Measurements from ENCODE around the gene CDK17. TPM values are rescaled to one million over a fixed set of nuclear protein-coding genes. Genes with fewer than 3 reads are reported as not detected.

CDK17 gene
- total and polyA plus RNA-seq, 5 donors from 2014 or later = 21.6 to 120 (median 26.8) TPM

DNA sequence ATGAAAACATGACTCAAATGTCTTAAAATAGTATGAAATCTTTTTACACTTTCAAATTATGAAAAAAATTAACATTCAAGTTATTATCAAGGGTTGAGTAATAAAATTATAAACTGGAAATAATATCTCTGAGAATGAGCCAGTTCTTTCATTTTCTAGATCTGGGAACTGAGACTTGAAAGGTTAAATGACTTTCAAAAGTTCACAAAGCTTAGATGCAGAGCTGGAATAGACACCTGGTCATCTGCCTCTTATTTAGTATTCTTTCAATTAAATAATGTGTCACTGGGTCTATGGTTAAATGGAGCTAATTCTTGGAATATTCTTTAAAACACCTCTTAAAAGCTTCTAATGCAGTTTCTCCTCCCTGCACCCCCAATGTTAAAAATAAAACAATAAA, 86.6 kb downstream of the CDK17 start:
- ATAC-seq (ENCODE audit: low read depth in 2 of 2) (no peak), DNase-seq (no peak)
- Histone ChIP-seq H3K4me3 (ENCODE audit: low read depth, low read length) (no peak overlapping the region), H3K27me3 (ENCODE audit: control insufficient read depth, insufficient read depth, low read length) (no peaks in the 10 kb centered on the region), H3K27ac (ENCODE audit: insufficient read depth, low read length, poor library complexity, severe bottlenecking) (peak overlapping the region; percentile 43), H3K36me3 (ENCODE audit: control insufficient read depth, insufficient read depth, low read length) (peaks cover 19% of the 10 kb centered on the region), H3K9me3 (ENCODE audit: control insufficient read depth in 2 of 2, low read length in 2 of 2) (no peaks in the 10 kb centered on the region), H3K4me1 (ENCODE audit: control insufficient read depth, insufficient read depth, low read length, poor library complexity, severe bottlenecking) (peaks cover 11% of the 10 kb centered on the region)
- Mint-ChIP-seq H3K4me3 (no peak overlapping the region), H3K27ac (no peak overlapping the region), H3K36me3 (peaks cover 12% of the 10 kb centered on the region), H3K27me3 (no peaks in the 10 kb centered on the region), H3K4me1 (peaks cover 18 to 30% (median 23%) of the 10 kb centered on the region in 4 donors), H3K9me3 (peaks cover 0 to 1% (median 0%) of the 10 kb centered on the region in 7 donors)

DNA sequence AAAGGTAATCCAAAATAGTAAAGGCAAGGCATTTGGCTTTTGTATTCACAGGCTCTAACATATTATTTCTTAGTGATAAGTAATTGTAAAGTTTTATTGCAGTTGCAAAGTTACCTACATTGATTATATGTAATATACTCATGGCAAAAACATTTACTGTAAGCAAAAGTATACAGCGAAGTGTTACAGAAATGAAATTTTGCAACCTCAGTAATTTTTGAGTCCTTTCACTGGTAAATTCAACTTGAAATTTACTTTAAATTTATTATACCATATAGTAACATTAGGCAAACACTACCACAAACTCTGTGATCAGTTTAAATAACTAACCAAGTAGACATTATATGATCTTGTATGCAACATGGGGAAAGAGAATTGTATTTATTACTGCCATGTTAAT, 89.0 kb downstream of the CDK17 start:
- Histone ChIP-seq H3K4me1 (ENCODE audit: control insufficient read depth, insufficient read depth, low read length, poor library complexity, severe bottlenecking) (peaks cover 11% of the 10 kb centered on the region), H3K4me3 (ENCODE audit: low read depth, low read length) (no peak overlapping the region), H3K27ac (ENCODE audit: insufficient read depth, low read length, poor library complexity, severe bottlenecking) (no peak overlapping the region), H3K9me3 (ENCODE audit: control insufficient read depth in 2 of 2, low read length in 2 of 2) (no peaks in the 10 kb centered on the region), H3K36me3 (ENCODE audit: control insufficient read depth, insufficient read depth, low read length) (peaks cover 19% of the 10 kb centered on the region), H3K27me3 (ENCODE audit: control insufficient read depth, insufficient read depth, low read length) (no peaks in the 10 kb centered on the region)
- Mint-ChIP-seq H3K27me3 (no peaks in the 10 kb centered on the region), H3K4me1 (peaks cover 21 to 41% (median 28%) of the 10 kb centered on the region in 4 donors), H3K9me3 (no peaks in the 10 kb centered on the region), H3K27ac (no peak overlapping the region), H3K4me3 (no peak overlapping the region), H3K36me3 (peaks cover 12% of the 10 kb centered on the region)
- no peak for ATAC-seq (ENCODE audit: low read depth in 2 of 2)
- DNase-seq = no peak

DNA sequence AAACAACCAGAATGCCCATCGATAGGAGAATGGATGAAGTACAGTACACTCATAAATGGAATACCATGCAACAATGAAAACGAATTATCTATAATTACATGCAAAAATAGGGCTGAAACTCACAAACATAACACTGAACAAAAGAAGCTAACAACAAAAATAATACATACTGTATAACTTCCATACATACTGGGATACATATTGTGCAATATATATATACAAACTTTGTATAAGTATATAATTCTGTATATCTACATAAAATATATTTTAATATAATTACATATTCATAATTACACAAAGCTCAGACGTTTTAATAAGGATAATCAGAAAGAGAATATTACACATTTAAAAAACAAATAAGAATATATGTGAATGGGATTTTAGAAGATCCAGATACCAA, 90.2 kb downstream of the CDK17 start:
- H3K36me3 ChIP-seq (ENCODE audit: control insufficient read depth, insufficient read depth, low read length) = peaks cover 19% of the 10 kb centered on the region
- no peak overlapping the region for H3K27ac Mint-ChIP-seq
- no peaks in the 10 kb centered on the region for H3K27me3 Mint-ChIP-seq
- peak overlapping the region in 1 of 4 donors; percentile 19 for H3K4me3 Mint-ChIP-seq
- H3K4me3 ChIP-seq (ENCODE audit: low read depth, low read length) = no peak overlapping the region
- peaks cover 15% of the 10 kb centered on the region for H3K36me3 Mint-ChIP-seq
- H3K9me3 ChIP-seq (ENCODE audit: control insufficient read depth in 2 of 2, low read length in 2 of 2) = no peaks in the 10 kb centered on the region
- peaks cover 10% of the 10 kb centered on the region for H3K4me1 ChIP-seq (ENCODE audit: control insufficient read depth, insufficient read depth, low read length, poor library complexity, severe bottlenecking)
- ATAC-seq (ENCODE audit: low read depth in 2 of 2) (no peak), DNase-seq (no peak)
- no peaks in the 10 kb centered on the region for H3K9me3 Mint-ChIP-seq
- no peaks in the 10 kb centered on the region for H3K27me3 ChIP-seq (ENCODE audit: control insufficient read depth, insufficient read depth, low read length)
- H3K27ac ChIP-seq (ENCODE audit: insufficient read depth, low read length, poor library complexity, severe bottlenecking) = no peak overlapping the region
- peaks cover 17 to 36% (median 28%) of the 10 kb centered on the region in 4 donors for H3K4me1 Mint-ChIP-seq

DNA sequence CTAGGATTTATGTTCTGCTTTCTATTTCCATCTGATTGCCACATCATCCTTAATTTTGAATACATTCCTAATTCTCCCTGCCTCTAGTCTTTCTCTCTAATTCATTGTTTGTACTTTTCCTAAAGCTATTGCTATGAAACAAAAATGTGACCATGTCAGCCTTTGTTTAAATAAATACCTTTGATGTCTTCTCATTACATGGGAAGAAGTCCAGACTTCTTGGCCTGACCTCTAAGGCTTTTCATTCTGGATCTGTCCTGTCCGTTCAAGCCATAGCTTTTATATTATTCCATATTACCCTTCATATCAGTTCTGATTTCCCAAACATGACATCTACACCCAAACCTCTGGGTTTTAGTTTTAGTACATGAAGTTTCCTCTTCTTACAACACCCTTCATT, 91.4 kb downstream of the CDK17 start:
- DNase-seq (no peak), ATAC-seq (ENCODE audit: low read depth in 2 of 2) (no peak)
- Histone ChIP-seq H3K36me3 (ENCODE audit: control insufficient read depth, insufficient read depth, low read length) (peaks cover 19% of the 10 kb centered on the region), H3K27me3 (ENCODE audit: control insufficient read depth, insufficient read depth, low read length) (no peaks in the 10 kb centered on the region), H3K27ac (ENCODE audit: insufficient read depth, low read length, poor library complexity, severe bottlenecking) (no peak overlapping the region), H3K9me3 (ENCODE audit: control insufficient read depth in 2 of 2, low read length in 2 of 2) (no peaks in the 10 kb centered on the region), H3K4me1 (ENCODE audit: control insufficient read depth, insufficient read depth, low read length, poor library complexity, severe bottlenecking) (no peaks in the 10 kb centered on the region), H3K4me3 (ENCODE audit: low read depth, low read length) (no peak overlapping the region)
- H3K27me3 Mint-ChIP-seq = no peaks in the 10 kb centered on the region
- H3K4me1 Mint-ChIP-seq = peaks cover 15 to 35% (median 23%) of the 10 kb centered on the region in 4 donors
- H3K27ac Mint-ChIP-seq = peak overlapping the region in 1 of 3 donors; percentile 61
- peaks cover 15% of the 10 kb centered on the region for H3K36me3 Mint-ChIP-seq
- no peaks in the 10 kb centered on the region for H3K9me3 Mint-ChIP-seq
- H3K4me3 Mint-ChIP-seq = peak overlapping the region in 1 of 4 donors; percentile 54

DNA sequence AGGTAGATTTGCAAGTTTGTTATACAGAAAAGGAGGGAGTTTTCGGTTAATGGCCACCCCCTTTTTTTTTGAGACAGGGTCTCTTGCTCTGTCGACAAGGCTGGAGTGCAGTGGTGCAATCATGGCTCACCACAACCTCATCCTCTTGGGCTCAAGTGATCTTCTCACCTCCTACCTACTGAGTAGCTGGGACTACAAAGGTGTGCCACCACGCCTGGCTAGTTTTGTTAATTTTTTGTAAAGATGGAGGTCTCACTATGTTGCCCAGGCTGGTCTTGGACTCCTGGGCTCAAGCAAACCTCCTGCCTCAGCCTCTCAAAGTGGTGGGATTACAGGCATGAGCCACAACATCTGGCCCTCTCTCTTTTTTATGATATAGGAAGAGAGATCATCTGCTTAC, 94.6 kb downstream of the CDK17 start:
- ATAC-seq (ENCODE audit: low read depth in 2 of 2) (no peak), DNase-seq (no peak)
- Histone ChIP-seq H3K36me3 (ENCODE audit: control insufficient read depth, insufficient read depth, low read length) (peaks cover 9% of the 10 kb centered on the region), H3K27me3 (ENCODE audit: control insufficient read depth, insufficient read depth, low read length) (no peaks in the 10 kb centered on the region), H3K4me3 (ENCODE audit: low read depth, low read length) (no peak overlapping the region), H3K27ac (ENCODE audit: insufficient read depth, low read length, poor library complexity, severe bottlenecking) (no peak overlapping the region), H3K9me3 (ENCODE audit: control insufficient read depth in 2 of 2, low read length in 2 of 2) (no peaks in the 10 kb centered on the region), H3K4me1 (ENCODE audit: control insufficient read depth, insufficient read depth, low read length, poor library complexity, severe bottlenecking) (no peaks in the 10 kb centered on the region)
- Mint-ChIP-seq H3K4me3 (no peak overlapping the region), H3K9me3 (no peaks in the 10 kb centered on the region), H3K27me3 (no peaks in the 10 kb centered on the region), H3K4me1 (peaks cover 18 to 40% (median 23%) of the 10 kb centered on the region in 4 donors), H3K27ac (peak overlapping the region in 2 of 3 donors; percentile 25 to 77), H3K36me3 (peaks cover 19% of the 10 kb centered on the region)

DNA sequence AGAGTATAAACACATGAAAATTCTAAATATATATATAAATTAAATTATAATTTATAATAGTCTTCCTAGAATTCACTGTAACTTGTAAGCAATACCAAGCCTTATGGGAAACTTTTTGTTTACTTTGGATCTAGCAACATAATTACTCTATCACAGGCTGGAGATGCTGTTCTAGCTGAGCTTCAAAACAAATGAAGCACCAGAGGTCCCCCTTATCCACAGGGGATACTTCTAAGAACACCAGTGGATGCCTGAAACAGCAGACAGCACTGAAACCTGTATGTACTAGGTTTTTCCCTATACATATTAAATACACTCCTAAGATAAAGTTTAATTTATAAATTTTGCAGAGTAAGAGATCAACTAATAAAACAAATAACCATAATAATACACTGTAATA, 96.6 kb downstream of the CDK17 start:
- peaks cover 14% of the 10 kb centered on the region for H3K36me3 ChIP-seq (ENCODE audit: control insufficient read depth, insufficient read depth, low read length)
- H3K9me3 Mint-ChIP-seq = no peaks in the 10 kb centered on the region
- peaks cover 19% of the 10 kb centered on the region for H3K36me3 Mint-ChIP-seq
- DNase-seq (no peak), ATAC-seq (ENCODE audit: low read depth in 2 of 2) (no peak)
- no peaks in the 10 kb centered on the region for H3K27me3 Mint-ChIP-seq
- no peak overlapping the region for H3K27ac Mint-ChIP-seq
- no peak overlapping the region for H3K4me3 ChIP-seq (ENCODE audit: low read depth, low read length)
- no peaks in the 10 kb centered on the region for H3K27me3 ChIP-seq (ENCODE audit: control insufficient read depth, insufficient read depth, low read length)
- no peak overlapping the region for H3K4me3 Mint-ChIP-seq
- H3K27ac ChIP-seq (ENCODE audit: insufficient read depth, low read length, poor library complexity, severe bottlenecking) = no peak overlapping the region
- no peaks in the 10 kb centered on the region for H3K9me3 ChIP-seq (ENCODE audit: control insufficient read depth in 2 of 2, low read length in 2 of 2)
- H3K4me1 ChIP-seq (ENCODE audit: control insufficient read depth, insufficient read depth, low read length, poor library complexity, severe bottlenecking) = no peaks in the 10 kb centered on the region
- peaks cover 12 to 36% (median 16%) of the 10 kb centered on the region in 4 donors for H3K4me1 Mint-ChIP-seq

DNA sequence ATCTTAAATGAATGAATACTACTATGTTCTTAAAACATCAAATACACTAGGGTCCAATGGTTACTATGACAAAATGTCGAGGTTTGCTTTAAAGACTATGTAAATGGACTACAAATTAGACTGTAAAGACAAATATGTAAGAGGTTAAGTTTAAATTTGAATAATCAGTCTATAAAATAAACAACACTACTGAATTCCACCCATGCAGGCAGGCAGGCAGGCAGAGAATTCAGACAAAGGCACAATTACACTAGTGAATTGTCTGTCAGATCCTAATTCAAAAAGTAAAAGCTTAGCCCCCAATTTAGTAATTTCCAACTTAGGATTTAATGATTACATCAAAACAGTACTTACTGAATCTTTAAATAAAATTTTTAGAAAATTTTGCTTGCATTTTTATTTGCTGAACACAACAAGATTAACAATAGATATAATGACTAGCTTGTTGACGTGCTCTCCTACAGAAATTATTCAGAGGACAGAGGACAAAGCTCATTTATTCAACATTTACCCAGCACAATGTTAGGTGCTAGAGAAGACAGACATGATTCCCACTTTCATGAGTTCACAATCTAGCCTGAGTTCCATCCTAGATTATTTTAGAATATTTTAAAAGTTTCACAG, 97.4 kb downstream of the CDK17 start:
- Mint-ChIP-seq H3K27ac (no peak overlapping the region), H3K4me3 (no peak overlapping the region), H3K27me3 (no peaks in the 10 kb centered on the region), H3K4me1 (peaks cover 10 to 40% (median 16%) of the 10 kb centered on the region in 4 donors), H3K9me3 (no peaks in the 10 kb centered on the region), H3K36me3 (peaks cover 19% of the 10 kb centered on the region)
- Histone ChIP-seq H3K27ac (ENCODE audit: insufficient read depth, low read length, poor library complexity, severe bottlenecking) (no peak overlapping the region), H3K4me1 (ENCODE audit: control insufficient read depth, insufficient read depth, low read length, poor library complexity, severe bottlenecking) (no peaks in the 10 kb centered on the region), H3K9me3 (ENCODE audit: control insufficient read depth in 2 of 2, low read length in 2 of 2) (no peaks in the 10 kb centered on the region), H3K36me3 (ENCODE audit: control insufficient read depth, insufficient read depth, low read length) (peaks cover 22% of the 10 kb centered on the region), H3K4me3 (ENCODE audit: low read depth, low read length) (no peak overlapping the region), H3K27me3 (ENCODE audit: control insufficient read depth, insufficient read depth, low read length) (no peaks in the 10 kb centered on the region)
- ATAC-seq (ENCODE audit: low read depth in 2 of 2) (no peak), DNase-seq (no peak)

DNA sequence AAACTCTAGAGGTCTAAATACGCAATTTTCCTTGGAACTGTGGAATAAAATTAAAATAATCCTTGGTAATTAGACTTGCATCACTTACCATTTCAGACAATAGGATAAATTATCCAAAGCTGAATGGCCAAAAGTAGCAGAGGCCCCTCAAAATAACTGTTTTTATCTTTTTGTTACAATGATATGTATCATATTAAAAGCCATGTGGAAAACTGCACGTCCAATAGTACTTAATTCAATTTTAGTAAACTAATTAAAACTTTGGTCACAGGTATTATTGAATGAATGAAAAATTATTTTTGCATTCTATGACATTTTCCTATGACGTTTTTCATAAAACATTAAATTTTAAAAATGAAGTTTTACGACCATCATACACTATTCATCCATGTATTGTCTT, 98.5 kb downstream of the CDK17 start:
- Mint-ChIP-seq H3K4me3 (no peak overlapping the region), H3K27ac (no peak overlapping the region), H3K4me1 (peaks cover 1 to 45% (median 13%) of the 10 kb centered on the region in 4 donors), H3K27me3 (no peaks in the 10 kb centered on the region), H3K36me3 (peaks cover 22% of the 10 kb centered on the region), H3K9me3 (no peaks in the 10 kb centered on the region)
- Histone ChIP-seq H3K27ac (ENCODE audit: insufficient read depth, low read length, poor library complexity, severe bottlenecking) (no peak overlapping the region), H3K4me3 (ENCODE audit: low read depth, low read length) (no peak overlapping the region), H3K4me1 (ENCODE audit: control insufficient read depth, insufficient read depth, low read length, poor library complexity, severe bottlenecking) (no peaks in the 10 kb centered on the region), H3K27me3 (ENCODE audit: control insufficient read depth, insufficient read depth, low read length) (no peaks in the 10 kb centered on the region), H3K9me3 (ENCODE audit: control insufficient read depth in 2 of 2, low read length in 2 of 2) (no peaks in the 10 kb centered on the region), H3K36me3 (ENCODE audit: control insufficient read depth, insufficient read depth, low read length) (peaks cover 33% of the 10 kb centered on the region)
- ATAC-seq (ENCODE audit: low read depth in 2 of 2) (no peak), DNase-seq (no peak)

Measured in CD4-positive, CD25-positive, alpha-beta regulatory T cell (primary cell).